ENCODE data around the gene NAIF1.
"Not testable (repeated sequence)": the region's sequence is repeated elsewhere in the genome, so short reads cannot be mapped to it uniquely, and the experiment has no call there.

NAIF1 gene

GRCh38 chr9:128057724-128058409 lies 9.3 kb downstream of the NAIF1 start:
- DNase-seq = no peak

GRCh38 chr9:128056887-128057723 lies 10.0 kb downstream of the NAIF1 start:
- DNase-seq = no peak

- DNase-seq = no peak
Observed at GRCh38 chr9:128056086-128056485, 11.0 kb downstream of the NAIF1 start.

GRCh38 chr9:128055344-128056040 lies 11.6 kb downstream of the NAIF1 start:
- no peak for DNase-seq

GRCh38 chr9:128054087-128054486 lies 13.0 kb downstream of the NAIF1 start:
- no peak for DNase-seq

- DNase-seq = no peak
Observed at GRCh38 chr9:128053560-128053959, 13.6 kb downstream of the NAIF1 start.

GRCh38 chr9:128051932-128052709 lies 15.0 kb downstream of the NAIF1 start:
- DNase-seq = no peak

- DNase-seq = no peak
Observed at GRCh38 chr9:128049843-128050242, 17.3 kb downstream of the NAIF1 start.

GRCh38 chr9:128048663-128049062 lies 18.5 kb downstream of the NAIF1 start:
- no peak for DNase-seq

GRCh38 chr9:128047231-128047630 lies 19.9 kb downstream of the NAIF1 start:
- no peak for DNase-seq

GRCh38 chr9:128045831-128046230 lies 21.3 kb downstream of the NAIF1 start:
- DNase-seq = no peak

GRCh38 chr9:128045409-128045808 lies 21.7 kb downstream of the NAIF1 start:
- not testable (repeated sequence) for DNase-seq

GRCh38 chr9:128043467-128043868 lies 23.7 kb downstream of the NAIF1 start:
- no peak for DNase-seq

GRCh38 chr9:128042043-128042442 lies 25.1 kb downstream of the NAIF1 start:
- no peak for DNase-seq

GRCh38 chr9:128040783-128041182 lies 26.3 kb downstream of the NAIF1 start:
- not testable (repeated sequence) for DNase-seq

- DNase-seq = not testable (repeated sequence)
Observed at GRCh38 chr9:128036522-128036921, 30.6 kb downstream of the NAIF1 start.

GRCh38 chr9:128034821-128035652 lies 32.1 kb downstream of the NAIF1 start:
- peak; percentile 47 for DNase-seq

GRCh38 chr9:128033609-128034008 lies 33.5 kb downstream of the NAIF1 start:
- no peak for DNase-seq

GRCh38 chr9:128027705-128028104 lies 39.4 kb downstream of the NAIF1 start:
- DNase-seq = no peak

- DNase-seq = no peak
Observed at GRCh38 chr9:128026773-128027541, 40.2 kb downstream of the NAIF1 start.

- DNase-seq = no peak
Observed at GRCh38 chr9:128026255-128026772, 40.8 kb downstream of the NAIF1 start.
